KMS-11 (cell line): ENCODE results near the gene LRRTM4.

ENCODE experiments used
- H2AFZ ChIP-seq: fragments of 200-600 bp; sonication (generic); 2 replicates; pipeline ENCODE4 v1.6.1; 2016; ENCODE audit warnings: antibody characterized with exemption, mixed run types, low read depth
- H3K27ac ChIP-seq: fragments of 200-600 bp; sonication (generic); 2 replicates; pipeline ENCODE4 v1.6.1; 2016; ENCODE audit warnings: mild to moderate bottlenecking, mixed run types
- H3K27me3 ChIP-seq: fragments of 200-600 bp; sonication (generic); 2 replicates; pipeline ENCODE4 v1.6.1; 2017; ENCODE audit warnings: mild to moderate bottlenecking, low read depth, mixed run types, moderate library complexity; ENCODE audit not compliant: insufficient read depth
- H3K36me3 ChIP-seq: fragments of 200-600 bp; sonication (generic); 2 replicates; pipeline ENCODE4 v1.6.1; 2017; ENCODE audit warnings: mild to moderate bottlenecking, mixed run types; ENCODE audit not compliant: insufficient read depth
- H3K4me1 ChIP-seq: fragments of 200-600 bp; sonication (generic); 2 replicates; pipeline ENCODE4 v1.6.1; 2016; ENCODE audit warnings: mild to moderate bottlenecking, low read depth, mixed run types; ENCODE audit not compliant: poor library complexity, severe bottlenecking
- H3K4me2 ChIP-seq: fragments of 200-600 bp; sonication (generic); 2 replicates; pipeline ENCODE4 v1.7.0; 2016; ENCODE audit warnings: mild to moderate bottlenecking, mixed run types
- H3K4me3 ChIP-seq: fragments of 200-600 bp; sonication (generic); IDR thresholded peaks from 2 replicates; pipeline ENCODE4 v1.6.1; 2017; ENCODE audit warnings: low read depth, low read length, mixed read lengths; ENCODE audit not compliant: insufficient read depth
- H3K79me2 ChIP-seq: fragments of 200-600 bp; sonication (generic); 2 replicates; pipeline ENCODE4 v1.6.1; 2016; ENCODE audit warnings: low read depth, mixed run types; ENCODE audit not compliant: insufficient read depth
- H3K9ac ChIP-seq: fragments of 200-600 bp; sonication (generic); 2 replicates; pipeline ENCODE4 v1.6.1; 2016; ENCODE audit warnings: mild to moderate bottlenecking, mixed run types
- H4K20me1 ChIP-seq: fragments of 200-600 bp; sonication (generic); 2 replicates; pipeline ENCODE4 v1.6.1; 2016; ENCODE audit warnings: mild to moderate bottlenecking, mixed run types; ENCODE audit not compliant: insufficient read depth
- TF ChIP-seq, protein P1 (sequence below): fragments of 200-600 bp; sonication (generic); conservative IDR thresholded peaks from 2 replicates; pipeline ENCODE4 v1.6.1; 2017; ENCODE audit warnings: low read depth, mild to moderate bottlenecking, antibody characterized with exemption, low read length, moderate library complexity, mixed read lengths

The LRRTM4 gene

DNA sequence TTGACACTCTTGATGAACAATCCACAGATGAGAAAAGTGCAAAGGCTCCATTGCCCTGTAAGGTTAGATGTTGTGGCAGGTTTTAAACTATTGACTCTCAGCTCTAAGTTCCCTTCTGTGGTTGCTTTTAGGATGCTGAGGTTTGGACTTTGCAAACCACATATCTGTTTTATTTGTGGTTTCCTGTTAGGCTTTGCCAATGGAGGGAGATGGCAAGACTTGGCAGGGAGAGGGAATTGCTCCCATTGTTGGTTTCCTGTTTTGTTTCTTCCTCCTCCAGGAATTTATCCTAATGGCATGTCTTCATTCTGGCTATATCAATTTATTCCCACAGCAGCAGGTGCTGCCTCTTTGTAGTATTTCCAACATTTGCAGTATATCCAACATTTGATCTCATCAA is 772.3 kb downstream of the LRRTM4 start:
- Histone ChIP-seq H3K27ac (no peak overlapping the region), H3K36me3 (no peaks in the 10 kb centered on the region), H3K4me2 (0 out of 2 replicates have a peak overlapping the region, but pooled peaks have one; percentile 11), H2AFZ (no peak overlapping the region), H3K4me3 (no peak overlapping the region), H3K4me1 (peaks cover 12% of the 10 kb centered on the region), H3K9ac (no peak overlapping the region), H3K79me2 (no peaks in the 10 kb centered on the region), H3K27me3 (no peaks in the 10 kb centered on the region), H4K20me1 (no peaks in the 10 kb centered on the region)
- TF ChIP-seq, protein P1, sequence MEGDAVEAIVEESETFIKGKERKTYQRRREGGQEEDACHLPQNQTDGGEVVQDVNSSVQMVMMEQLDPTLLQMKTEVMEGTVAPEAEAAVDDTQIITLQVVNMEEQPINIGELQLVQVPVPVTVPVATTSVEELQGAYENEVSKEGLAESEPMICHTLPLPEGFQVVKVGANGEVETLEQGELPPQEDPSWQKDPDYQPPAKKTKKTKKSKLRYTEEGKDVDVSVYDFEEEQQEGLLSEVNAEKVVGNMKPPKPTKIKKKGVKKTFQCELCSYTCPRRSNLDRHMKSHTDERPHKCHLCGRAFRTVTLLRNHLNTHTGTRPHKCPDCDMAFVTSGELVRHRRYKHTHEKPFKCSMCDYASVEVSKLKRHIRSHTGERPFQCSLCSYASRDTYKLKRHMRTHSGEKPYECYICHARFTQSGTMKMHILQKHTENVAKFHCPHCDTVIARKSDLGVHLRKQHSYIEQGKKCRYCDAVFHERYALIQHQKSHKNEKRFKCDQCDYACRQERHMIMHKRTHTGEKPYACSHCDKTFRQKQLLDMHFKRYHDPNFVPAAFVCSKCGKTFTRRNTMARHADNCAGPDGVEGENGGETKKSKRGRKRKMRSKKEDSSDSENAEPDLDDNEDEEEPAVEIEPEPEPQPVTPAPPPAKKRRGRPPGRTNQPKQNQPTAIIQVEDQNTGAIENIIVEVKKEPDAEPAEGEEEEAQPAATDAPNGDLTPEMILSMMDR = no peak

DNA sequence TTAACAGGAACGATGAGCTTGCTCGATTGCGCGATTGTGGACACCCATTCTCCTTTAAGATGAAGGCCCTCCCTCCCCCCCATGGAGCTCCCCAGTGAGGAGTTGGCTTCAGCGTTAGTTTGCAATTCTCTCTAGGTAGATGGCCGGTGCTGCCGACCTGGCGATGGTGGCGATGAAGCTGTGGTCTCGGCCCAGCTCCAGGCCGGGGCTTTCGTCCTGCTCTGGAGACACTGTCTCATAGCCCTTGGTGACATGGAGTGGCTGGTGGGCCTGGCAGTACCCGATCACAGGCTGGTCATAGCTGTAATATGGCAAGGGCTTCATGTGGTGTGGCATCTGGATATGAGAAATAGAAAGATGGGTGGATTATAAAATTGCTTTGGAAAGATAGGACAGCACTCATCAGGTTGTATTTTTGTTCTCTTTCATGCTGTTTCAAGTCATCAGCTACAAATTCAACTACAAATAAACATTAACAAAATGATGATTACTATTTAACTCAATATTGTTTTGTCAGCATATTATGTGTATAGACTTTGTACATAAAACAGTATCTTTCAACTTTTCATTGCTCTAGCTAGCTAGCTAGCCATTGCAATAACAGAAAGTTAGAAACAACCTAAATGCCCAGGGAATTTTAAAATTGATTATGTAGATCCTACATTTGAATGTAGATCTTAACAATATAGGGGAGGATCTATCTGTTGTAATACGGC is 773.4 kb downstream of the LRRTM4 start:
- Histone ChIP-seq H3K9ac (no peak overlapping the region), H4K20me1 (no peaks in the 10 kb centered on the region), H3K79me2 (no peaks in the 10 kb centered on the region), H2AFZ (no peak overlapping the region), H3K4me2 (no peak overlapping the region), H3K4me3 (no peak overlapping the region), H3K4me1 (peaks cover 12% of the 10 kb centered on the region), H3K27ac (no peak overlapping the region), H3K27me3 (no peaks in the 10 kb centered on the region), H3K36me3 (no peaks in the 10 kb centered on the region)
- TF ChIP-seq, protein P1 = no peak

DNA sequence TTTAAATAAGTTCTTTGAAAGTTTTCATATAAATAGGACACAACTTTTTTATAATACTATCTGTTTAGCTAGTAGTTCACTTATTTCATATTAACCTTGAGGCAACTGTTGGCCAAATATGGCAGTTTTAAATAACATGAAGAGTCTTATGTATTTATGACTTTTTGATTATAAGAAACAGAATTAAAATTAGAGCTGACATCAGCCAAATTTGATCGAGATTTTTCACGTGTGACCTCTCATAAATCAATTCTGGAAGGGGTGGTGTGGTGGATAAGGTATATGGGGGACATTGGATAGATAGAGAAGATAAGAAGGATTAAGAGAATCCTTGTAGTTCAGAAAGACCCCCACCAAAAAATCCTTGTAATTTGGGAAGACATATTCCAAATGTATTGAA is 776.6 kb downstream of the LRRTM4 start:
- Histone ChIP-seq H3K27me3 (no peaks in the 10 kb centered on the region), H3K27ac (no peak overlapping the region), H3K36me3 (no peaks in the 10 kb centered on the region), H2AFZ (no peak overlapping the region), H3K4me3 (no peak overlapping the region), H3K9ac (no peak overlapping the region), H3K4me2 (no peak overlapping the region), H4K20me1 (no peaks in the 10 kb centered on the region), H3K79me2 (no peaks in the 10 kb centered on the region), H3K4me1 (peaks cover 12% of the 10 kb centered on the region)
- TF ChIP-seq, protein P1 = no peak

DNA sequence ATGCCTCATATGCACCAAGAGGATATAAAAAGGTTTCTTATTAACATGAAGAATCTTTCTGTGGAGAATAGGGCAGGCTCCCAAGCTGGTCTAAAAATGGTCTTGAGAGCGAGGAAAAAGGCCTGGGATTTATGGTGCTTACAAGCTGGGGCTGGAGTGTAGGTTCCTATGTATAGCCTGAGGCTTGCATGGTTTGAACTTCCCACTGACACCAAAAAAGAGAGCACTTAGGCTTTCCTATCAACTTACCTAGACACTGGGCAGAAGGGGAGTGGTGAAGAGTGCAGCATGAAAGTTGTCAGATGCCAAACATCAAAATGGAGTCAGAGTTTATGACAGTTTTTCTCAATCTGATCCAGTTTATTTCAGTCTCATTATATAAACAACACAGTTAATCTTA is 784.6 kb downstream of the LRRTM4 start:
- Histone ChIP-seq H3K4me1 (no peaks in the 10 kb centered on the region), H3K4me3 (no peak overlapping the region), H3K9ac (no peak overlapping the region), H4K20me1 (no peaks in the 10 kb centered on the region), H3K27ac (no peak overlapping the region), H3K27me3 (no peaks in the 10 kb centered on the region), H3K36me3 (no peaks in the 10 kb centered on the region), H3K79me2 (no peaks in the 10 kb centered on the region), H3K4me2 (no peak overlapping the region), H2AFZ (no peak overlapping the region)
- TF ChIP-seq, protein P1 = no peak
